ENCODE measurements around the gene FBXO28. TPM values are rescaled to one million over a fixed set of nuclear protein-coding genes. Genes with fewer than 3 reads are reported as not detected.

Gene FBXO28
- polyA plus RNA-seq, 1 donor (not counting 4 experiments of a cell fraction or from before 2014, with no cell fraction given) = 36.5 TPM

- H3K9me3 ChIP-seq (ENCODE audit: control insufficient read depth, low read depth, low read length) = no peaks in the 10 kb centered on the region
- H3K9ac ChIP-seq (ENCODE audit: control insufficient read depth, extremely low read depth, insufficient read depth, low read length) = no peak overlapping the region
- TF ChIP-seq, protein P1, sequence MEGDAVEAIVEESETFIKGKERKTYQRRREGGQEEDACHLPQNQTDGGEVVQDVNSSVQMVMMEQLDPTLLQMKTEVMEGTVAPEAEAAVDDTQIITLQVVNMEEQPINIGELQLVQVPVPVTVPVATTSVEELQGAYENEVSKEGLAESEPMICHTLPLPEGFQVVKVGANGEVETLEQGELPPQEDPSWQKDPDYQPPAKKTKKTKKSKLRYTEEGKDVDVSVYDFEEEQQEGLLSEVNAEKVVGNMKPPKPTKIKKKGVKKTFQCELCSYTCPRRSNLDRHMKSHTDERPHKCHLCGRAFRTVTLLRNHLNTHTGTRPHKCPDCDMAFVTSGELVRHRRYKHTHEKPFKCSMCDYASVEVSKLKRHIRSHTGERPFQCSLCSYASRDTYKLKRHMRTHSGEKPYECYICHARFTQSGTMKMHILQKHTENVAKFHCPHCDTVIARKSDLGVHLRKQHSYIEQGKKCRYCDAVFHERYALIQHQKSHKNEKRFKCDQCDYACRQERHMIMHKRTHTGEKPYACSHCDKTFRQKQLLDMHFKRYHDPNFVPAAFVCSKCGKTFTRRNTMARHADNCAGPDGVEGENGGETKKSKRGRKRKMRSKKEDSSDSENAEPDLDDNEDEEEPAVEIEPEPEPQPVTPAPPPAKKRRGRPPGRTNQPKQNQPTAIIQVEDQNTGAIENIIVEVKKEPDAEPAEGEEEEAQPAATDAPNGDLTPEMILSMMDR (optimal IDR thresholded peaks at IDR 0.05 in 1 of 3, IDR thresholded peaks at IDR 0.05 in 1 of 3, conservative IDR thresholded peaks at IDR 0.05 in 1 of 3; ENCODE audit: extremely low read depth in 1 of 3, insufficient read depth in 2 of 3, low read length in 3 of 3) = no peak
- TF ChIP-seq EZH2 (IDR thresholded peaks at IDR 0.05; ENCODE audit: low read length) = no peak
- dilution Hi-C loops (cut with MboI; ENCODE audit: extremely low pct_ligation_motif_present, low sequenced_read_pairs) = no loop called here
- H3K4me2 ChIP-seq (ENCODE audit: control insufficient read depth, extremely low read depth, insufficient read depth, low read depth, low read length) = no peak overlapping the region
- H3K9me1 ChIP-seq (ENCODE audit: control insufficient read depth, extremely low read depth, insufficient read depth, low read length) = no peaks in the 10 kb centered on the region
- H3K4me3 ChIP-seq (ENCODE audit: control insufficient read depth in 2 of 3, extremely low read depth in 1 of 3, insufficient read depth in 2 of 3, low read depth in 1 of 3, low read length in 3 of 3) = no peak overlapping the region
- H3K27me3 ChIP-seq (ENCODE audit: control insufficient read depth, extremely low read depth, insufficient read depth, low read length) = no peaks in the 10 kb centered on the region
- DNase-seq (ENCODE audit: low read depth, low spot score) (no peak), FAIRE-seq (no peak)
- H2AFZ ChIP-seq (ENCODE audit: control insufficient read depth, low read length) = no peak overlapping the region
- H3K36me3 ChIP-seq (ENCODE audit: control insufficient read depth in 2 of 2, extremely low read depth in 1 of 2, insufficient read depth in 2 of 2, low read length in 2 of 2) = peaks cover 10 to 11% of the 10 kb centered on the region in 2 experiments
- H3K27ac ChIP-seq (ENCODE audit: control insufficient read depth, insufficient read depth, low read length) = no peak overlapping the region
- peaks cover 64% of the 10 kb centered on the region for H3K79me2 ChIP-seq (ENCODE audit: control insufficient read depth, insufficient read depth, low read length)
- no peaks in the 10 kb centered on the region for H4K20me1 ChIP-seq (ENCODE audit: control insufficient read depth, extremely low read depth, insufficient read depth, low read length)
- H3K4me1 ChIP-seq (ENCODE audit: control insufficient read depth, extremely low read depth, insufficient read depth, low read length) = peaks cover 13% of the 10 kb centered on the region
Observed at GRCh38 chr1:224189561-224189960, 75.7 kb downstream of the FBXO28 start.

GRCh38 chr1:224192082-224192788, 78.3 kb downstream of the FBXO28 start:
- H3K27me3 ChIP-seq (ENCODE audit: control insufficient read depth, extremely low read depth, insufficient read depth, low read length) = no peaks in the 10 kb centered on the region
- H3K79me2 ChIP-seq (ENCODE audit: control insufficient read depth, insufficient read depth, low read length) = peaks cover 37% of the 10 kb centered on the region

More at GRCh38 chr1:224192082-224192788, 78.3 kb downstream of the FBXO28 start:
- Histone ChIP-seq H2AFZ (ENCODE audit: control insufficient read depth, low read length) (no peak overlapping the region), H3K9me1 (ENCODE audit: control insufficient read depth, extremely low read depth, insufficient read depth, low read length) (no peaks in the 10 kb centered on the region), H3K36me3 (ENCODE audit: control insufficient read depth in 2 of 2, extremely low read depth in 1 of 2, insufficient read depth in 2 of 2, low read length in 2 of 2) (peaks cover 9 to 11% of the 10 kb centered on the region in 2 experiments), H3K4me2 (ENCODE audit: control insufficient read depth, extremely low read depth, insufficient read depth, low read depth, low read length) (no peak overlapping the region), H4K20me1 (ENCODE audit: control insufficient read depth, extremely low read depth, insufficient read depth, low read length) (no peaks in the 10 kb centered on the region), H3K4me3 (ENCODE audit: control insufficient read depth in 2 of 3, extremely low read depth in 1 of 3, insufficient read depth in 2 of 3, low read depth in 1 of 3, low read length in 3 of 3) (no peak overlapping the region), H3K9me3 (ENCODE audit: control insufficient read depth, low read depth, low read length) (no peaks in the 10 kb centered on the region), H3K9ac (ENCODE audit: control insufficient read depth, extremely low read depth, insufficient read depth, low read length) (no peak overlapping the region), H3K27ac (ENCODE audit: control insufficient read depth, insufficient read depth, low read length) (no peak overlapping the region), H3K4me1 (ENCODE audit: control insufficient read depth, extremely low read depth, insufficient read depth, low read length) (peaks cover 7% of the 10 kb centered on the region)
- no peak for TF ChIP-seq EZH2 (IDR thresholded peaks at IDR 0.05; ENCODE audit: low read length)
- TF ChIP-seq, protein P1 (optimal IDR thresholded peaks at IDR 0.05 in 1 of 3, IDR thresholded peaks at IDR 0.05 in 1 of 3, conservative IDR thresholded peaks at IDR 0.05 in 1 of 3; ENCODE audit: extremely low read depth in 1 of 3, insufficient read depth in 2 of 3, low read length in 3 of 3) = no peak
- DNase-seq (ENCODE audit: low read depth, low spot score) (no peak), FAIRE-seq (no peak)
- dilution Hi-C loops (cut with MboI; ENCODE audit: extremely low pct_ligation_motif_present, low sequenced_read_pairs) = no loop called here

All from keratinocyte (primary cell).